ENCODE results near the gene RPS6KB1.
"Not testable (repeated sequence)": the region's sequence is repeated elsewhere in the genome, so short reads cannot be mapped to it uniquely, and the experiment has no call there.

Gene RPS6KB1

GRCh38 chr17:59916446-59916845 is 23.5 kb downstream of the RPS6KB1 start:
- no peaks in the 10 kb centered on the region for H3K27me3 ChIP-seq (ENCODE audit: insufficient read depth, insufficient read length)
- no peak for DNase-seq (ENCODE audit: low read depth, low spot score)
- TF ChIP-seq YY1 (IDR thresholded peaks at IDR 0.05; ENCODE audit: insufficient read depth, insufficient read length) = no peak
- no peak for TF ChIP-seq SUZ12 (IDR thresholded peaks at IDR 0.05; ENCODE audit: extremely low read depth, insufficient read depth, insufficient read length)
- TF ChIP-seq ZNF274 (IDR thresholded peaks at IDR 0.05; ENCODE audit: low read depth, low read length) = no peak
- H3K4me1 ChIP-seq (ENCODE audit: insufficient read depth, insufficient read length) = no peaks in the 10 kb centered on the region
- H3K9ac ChIP-seq (ENCODE audit: insufficient read length, low read depth) = no peak overlapping the region
- H3K4me3 ChIP-seq (ENCODE audit: insufficient read length, low read depth) = no peak overlapping the region
- H3K9me3 ChIP-seq (ENCODE audit: insufficient read depth, low read length) = no peaks in the 10 kb centered on the region
- peaks cover 72% of the 10 kb centered on the region for H3K36me3 ChIP-seq (ENCODE audit: insufficient read depth, insufficient read length, low read length)

- not testable (repeated sequence) for H3K4me1 ChIP-seq (ENCODE audit: insufficient read depth, insufficient read length); H3K4me3 ChIP-seq (ENCODE audit: insufficient read length, low read depth); H3K9ac ChIP-seq (ENCODE audit: insufficient read length, low read depth); H3K9me3 ChIP-seq (ENCODE audit: insufficient read depth, low read length); H3K27me3 ChIP-seq (ENCODE audit: insufficient read depth, insufficient read length); DNase-seq (ENCODE audit: low read depth, low spot score)
- H3K36me3 ChIP-seq (ENCODE audit: insufficient read depth, insufficient read length, low read length) = peaks cover 50% of the 10 kb centered on the region
Measured at GRCh38 chr17:59920637-59921036, 27.7 kb downstream of the RPS6KB1 start.

- H3K9me3 ChIP-seq (ENCODE audit: insufficient read depth, low read length); H3K4me3 ChIP-seq (ENCODE audit: insufficient read length, low read depth); H3K27me3 ChIP-seq (ENCODE audit: insufficient read depth, insufficient read length); DNase-seq (ENCODE audit: low read depth, low spot score); H3K9ac ChIP-seq (ENCODE audit: insufficient read length, low read depth); H3K4me1 ChIP-seq (ENCODE audit: insufficient read depth, insufficient read length): not testable (repeated sequence)
- peaks cover 54% of the 10 kb centered on the region for H3K36me3 ChIP-seq (ENCODE audit: insufficient read depth, insufficient read length, low read length)
Measured at GRCh38 chr17:59930121-59930520, 37.2 kb downstream of the RPS6KB1 start.

- not testable (repeated sequence) for DNase-seq (ENCODE audit: low read depth, low spot score); H3K27me3 ChIP-seq (ENCODE audit: insufficient read depth, insufficient read length); H3K9me3 ChIP-seq (ENCODE audit: insufficient read depth, low read length); H3K4me1 ChIP-seq (ENCODE audit: insufficient read depth, insufficient read length); H3K9ac ChIP-seq (ENCODE audit: insufficient read length, low read depth); H3K4me3 ChIP-seq (ENCODE audit: insufficient read length, low read depth)
- H3K36me3 ChIP-seq (ENCODE audit: insufficient read depth, insufficient read length, low read length) = peaks cover 58% of the 10 kb centered on the region
Measured at GRCh38 chr17:59930768-59931167, 37.8 kb downstream of the RPS6KB1 start.

GRCh38 chr17:59933317-59933716 is 40.4 kb downstream of the RPS6KB1 start:
- H3K27me3 ChIP-seq (ENCODE audit: insufficient read depth, insufficient read length); H3K9ac ChIP-seq (ENCODE audit: insufficient read length, low read depth); H3K4me1 ChIP-seq (ENCODE audit: insufficient read depth, insufficient read length); H3K4me3 ChIP-seq (ENCODE audit: insufficient read length, low read depth); DNase-seq (ENCODE audit: low read depth, low spot score); H3K9me3 ChIP-seq (ENCODE audit: insufficient read depth, low read length): not testable (repeated sequence)
- H3K36me3 ChIP-seq (ENCODE audit: insufficient read depth, insufficient read length, low read length) = peaks cover 58% of the 10 kb centered on the region

- not testable (repeated sequence) for H3K27me3 ChIP-seq (ENCODE audit: insufficient read depth, insufficient read length); H3K9me3 ChIP-seq (ENCODE audit: insufficient read depth, low read length); DNase-seq (ENCODE audit: low read depth, low spot score); H3K4me1 ChIP-seq (ENCODE audit: insufficient read depth, insufficient read length); H3K9ac ChIP-seq (ENCODE audit: insufficient read length, low read depth); H3K4me3 ChIP-seq (ENCODE audit: insufficient read length, low read depth)
- peaks cover 53% of the 10 kb centered on the region for H3K36me3 ChIP-seq (ENCODE audit: insufficient read depth, insufficient read length, low read length)
Measured at GRCh38 chr17:59940697-59941096, 47.8 kb downstream of the RPS6KB1 start.

GRCh38 chr17:59941131-59941530 is 48.2 kb downstream of the RPS6KB1 start:
- no peaks in the 10 kb centered on the region for H3K9me3 ChIP-seq (ENCODE audit: insufficient read depth, low read length)
- H3K4me1 ChIP-seq (ENCODE audit: insufficient read depth, insufficient read length) = no peaks in the 10 kb centered on the region
- no peak overlapping the region for H3K4me3 ChIP-seq (ENCODE audit: insufficient read length, low read depth)
- TF ChIP-seq SUZ12 (IDR thresholded peaks at IDR 0.05; ENCODE audit: extremely low read depth, insufficient read depth, insufficient read length) (no peak), YY1 (IDR thresholded peaks at IDR 0.05; ENCODE audit: insufficient read depth, insufficient read length) (no peak), ZNF274 (IDR thresholded peaks at IDR 0.05; ENCODE audit: low read depth, low read length) (no peak)
- no peak overlapping the region for H3K9ac ChIP-seq (ENCODE audit: insufficient read length, low read depth)
- H3K36me3 ChIP-seq (ENCODE audit: insufficient read depth, insufficient read length, low read length) = peaks cover 53% of the 10 kb centered on the region
- DNase-seq (ENCODE audit: low read depth, low spot score) = no peak
- H3K27me3 ChIP-seq (ENCODE audit: insufficient read depth, insufficient read length) = no peaks in the 10 kb centered on the region

GRCh38 chr17:59946433-59946832 is 53.5 kb downstream of the RPS6KB1 start:
- not testable (repeated sequence) for DNase-seq (ENCODE audit: low read depth, low spot score); H3K4me1 ChIP-seq (ENCODE audit: insufficient read depth, insufficient read length); H3K9ac ChIP-seq (ENCODE audit: insufficient read length, low read depth); H3K4me3 ChIP-seq (ENCODE audit: insufficient read length, low read depth); H3K27me3 ChIP-seq (ENCODE audit: insufficient read depth, insufficient read length); H3K9me3 ChIP-seq (ENCODE audit: insufficient read depth, low read length)
- H3K36me3 ChIP-seq (ENCODE audit: insufficient read depth, insufficient read length, low read length) = peaks cover 48% of the 10 kb centered on the region

GRCh38 chr17:59947310-59947709 is 54.4 kb downstream of the RPS6KB1 start:
- not testable (repeated sequence) for H3K4me1 ChIP-seq (ENCODE audit: insufficient read depth, insufficient read length); H3K9ac ChIP-seq (ENCODE audit: insufficient read length, low read depth); H3K4me3 ChIP-seq (ENCODE audit: insufficient read length, low read depth); H3K27me3 ChIP-seq (ENCODE audit: insufficient read depth, insufficient read length); H3K9me3 ChIP-seq (ENCODE audit: insufficient read depth, low read length); DNase-seq (ENCODE audit: low read depth, low spot score)
- H3K36me3 ChIP-seq (ENCODE audit: insufficient read depth, insufficient read length, low read length) = peaks cover 43% of the 10 kb centered on the region
